ENCODE measurements around the gene SURF1. TPM values are rescaled to one million over a fixed set of nuclear protein-coding genes. Genes with fewer than 3 reads are reported as not detected.

The SURF1 gene
- total RNA-seq, 4 donors from 2014 or later = 46.0 to 53.4 (median 49.8) TPM

- Histone ChIP-seq H3K27me3 (peaks cover 48% of the 10 kb centered on the region), H3K36me3 (no peaks in the 10 kb centered on the region), H3K4me1 (no peaks in the 10 kb centered on the region), H3K4me3 (no peak overlapping the region), H3K27ac (no peak overlapping the region), H3K9me3 (no peaks in the 10 kb centered on the region)
- ATAC-seq = no peak
- 20 to 80% methylated on average over 1 to 4 of the region's 13 CpGs for WGBS, 2 donors (ENCODE audit: low coverage in 1 of 2)
- TF ChIP-seq, protein P1, sequence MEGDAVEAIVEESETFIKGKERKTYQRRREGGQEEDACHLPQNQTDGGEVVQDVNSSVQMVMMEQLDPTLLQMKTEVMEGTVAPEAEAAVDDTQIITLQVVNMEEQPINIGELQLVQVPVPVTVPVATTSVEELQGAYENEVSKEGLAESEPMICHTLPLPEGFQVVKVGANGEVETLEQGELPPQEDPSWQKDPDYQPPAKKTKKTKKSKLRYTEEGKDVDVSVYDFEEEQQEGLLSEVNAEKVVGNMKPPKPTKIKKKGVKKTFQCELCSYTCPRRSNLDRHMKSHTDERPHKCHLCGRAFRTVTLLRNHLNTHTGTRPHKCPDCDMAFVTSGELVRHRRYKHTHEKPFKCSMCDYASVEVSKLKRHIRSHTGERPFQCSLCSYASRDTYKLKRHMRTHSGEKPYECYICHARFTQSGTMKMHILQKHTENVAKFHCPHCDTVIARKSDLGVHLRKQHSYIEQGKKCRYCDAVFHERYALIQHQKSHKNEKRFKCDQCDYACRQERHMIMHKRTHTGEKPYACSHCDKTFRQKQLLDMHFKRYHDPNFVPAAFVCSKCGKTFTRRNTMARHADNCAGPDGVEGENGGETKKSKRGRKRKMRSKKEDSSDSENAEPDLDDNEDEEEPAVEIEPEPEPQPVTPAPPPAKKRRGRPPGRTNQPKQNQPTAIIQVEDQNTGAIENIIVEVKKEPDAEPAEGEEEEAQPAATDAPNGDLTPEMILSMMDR (IDR thresholded peaks at IDR 0.05) = no peak
- TF ChIP-seq POLR2AphosphoS5 (IDR thresholded peaks at IDR 0.05) = no peak
- TF ChIP-seq POLR2A (IDR thresholded peaks at IDR 0.05) = no peak
- no peak for TF ChIP-seq EP300 (IDR thresholded peaks at IDR 0.05)
Observed at GRCh38 chr9:133389562-133389961, 33.3 kb upstream of the SURF1 start.

DNA sequence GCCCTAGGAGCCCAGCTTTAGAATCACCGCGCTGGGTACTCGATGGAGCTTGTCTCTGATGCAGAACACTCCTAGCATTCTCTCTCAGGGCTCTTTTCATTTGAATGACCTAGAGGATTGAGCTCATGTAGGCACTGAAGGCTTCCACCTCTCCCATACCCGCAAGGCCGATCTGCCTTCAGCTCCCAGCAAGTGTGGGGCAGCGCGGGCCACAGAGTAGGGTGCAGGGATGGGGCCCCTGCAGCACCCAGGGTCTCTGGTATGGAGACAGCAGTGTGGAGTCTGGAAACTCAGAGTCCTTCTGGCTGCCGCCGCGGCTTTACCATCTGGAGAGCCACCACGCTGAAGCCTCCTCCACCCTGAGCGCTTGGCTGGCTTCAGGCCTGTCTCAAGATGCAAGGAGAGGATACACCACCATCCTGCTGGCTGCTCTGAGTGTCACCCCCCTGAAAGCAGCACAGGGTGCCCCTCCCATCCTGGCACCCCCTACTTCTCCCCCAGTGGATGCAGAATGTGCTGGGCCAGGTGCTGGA lies 32.8 kb upstream of the SURF1 start:
- H3K4me1 ChIP-seq = no peaks in the 10 kb centered on the region
- no peaks in the 10 kb centered on the region for H3K9me3 ChIP-seq
- H3K4me3 ChIP-seq = no peak overlapping the region
- no peak for TF ChIP-seq EP300 (IDR thresholded peaks at IDR 0.05)
- TF ChIP-seq POLR2A (IDR thresholded peaks at IDR 0.05) = no peak
- no peak for TF ChIP-seq POLR2AphosphoS5 (IDR thresholded peaks at IDR 0.05)
- TF ChIP-seq, protein P1 (IDR thresholded peaks at IDR 0.05) = no peak
- no peaks in the 10 kb centered on the region for H3K36me3 ChIP-seq
- no peak overlapping the region for H3K27ac ChIP-seq
- 86% methylated on average over 2 of the region's 12 CpGs; no CpG with 5 or more reads in 1 of the 2 donors for WGBS, 2 donors (ENCODE audit: low coverage in 1 of 2)
- ATAC-seq = no peak
- peaks cover 43% of the 10 kb centered on the region for H3K27me3 ChIP-seq

- no peak for TF ChIP-seq EP300 (IDR thresholded peaks at IDR 0.05)
- TF ChIP-seq, protein P1 (IDR thresholded peaks at IDR 0.05) = no peak
- TF ChIP-seq POLR2AphosphoS5 (IDR thresholded peaks at IDR 0.05) = no peak
- TF ChIP-seq POLR2A (IDR thresholded peaks at IDR 0.05) = no peak
- Histone ChIP-seq H3K4me1 (no peaks in the 10 kb centered on the region), H3K27me3 (peaks cover 29% of the 10 kb centered on the region), H3K27ac (no peak overlapping the region), H3K36me3 (no peaks in the 10 kb centered on the region), H3K4me3 (no peak overlapping the region), H3K9me3 (no peaks in the 10 kb centered on the region)
- 72 to 89% methylated on average over 3 to 8 of the region's 9 CpGs for WGBS, 2 donors (ENCODE audit: low coverage in 1 of 2)
- no peak for ATAC-seq
Observed at GRCh38 chr9:133387680-133388079, 31.4 kb upstream of the SURF1 start.

DNA sequence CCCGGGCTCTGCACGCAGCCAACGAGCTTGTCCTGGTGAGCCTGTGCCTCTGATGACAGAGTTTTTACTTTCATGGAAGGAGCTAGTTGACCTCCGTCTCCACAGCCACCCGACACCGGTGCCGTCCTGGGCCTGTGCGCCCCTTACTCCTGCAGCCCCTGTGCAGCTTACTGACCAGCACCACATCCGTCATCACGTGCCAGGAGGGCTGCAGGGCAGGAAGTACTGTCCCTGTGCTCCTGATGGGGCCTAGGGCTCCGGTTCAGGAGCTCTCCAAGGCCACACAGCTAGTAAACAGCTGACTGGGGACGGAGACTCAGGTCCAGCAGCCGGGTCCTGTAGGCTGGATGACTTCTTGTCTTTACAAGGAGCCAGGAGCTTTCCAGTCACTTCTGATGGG lies 30.1 kb upstream of the SURF1 start:
- no CpG with 5 or more reads among the region's 13 CpGs for WGBS, 2 donors (ENCODE audit: low coverage in 1 of 2)
- Histone ChIP-seq H3K36me3 (no peaks in the 10 kb centered on the region), H3K4me1 (no peaks in the 10 kb centered on the region), H3K27ac (no peak overlapping the region), H3K4me3 (no peak overlapping the region), H3K27me3 (peaks cover 20% of the 10 kb centered on the region), H3K9me3 (no peaks in the 10 kb centered on the region)
- no peak for ATAC-seq
- TF ChIP-seq POLR2A (IDR thresholded peaks at IDR 0.05) = no peak
- TF ChIP-seq, protein P1 (IDR thresholded peaks at IDR 0.05) = no peak
- no peak for TF ChIP-seq EP300 (IDR thresholded peaks at IDR 0.05)
- TF ChIP-seq POLR2AphosphoS5 (IDR thresholded peaks at IDR 0.05) = no peak

GRCh38 chr9:133385452-133385851 lies 29.2 kb upstream of the SURF1 start:
- TF ChIP-seq, protein P1 (IDR thresholded peaks at IDR 0.05) = no peak
- TF ChIP-seq POLR2A (IDR thresholded peaks at IDR 0.05) (no peak), POLR2AphosphoS5 (IDR thresholded peaks at IDR 0.05) (no peak), EP300 (IDR thresholded peaks at IDR 0.05) (no peak)
- WGBS, 2 donors (ENCODE audit: low coverage in 1 of 2) = 68 to 92% methylated on average over 3 to 5 of the region's 14 CpGs
- no peak for ATAC-seq

More at GRCh38 chr9:133385452-133385851, 29.2 kb upstream of the SURF1 start:
- Histone ChIP-seq H3K27me3 (peaks cover 13% of the 10 kb centered on the region), H3K4me1 (no peaks in the 10 kb centered on the region), H3K36me3 (no peaks in the 10 kb centered on the region), H3K27ac (no peak overlapping the region), H3K4me3 (no peak overlapping the region), H3K9me3 (no peaks in the 10 kb centered on the region)

Data from gastroesophageal sphincter (tissue), 4 donors.